Omental fat pad (tissue), 4 donors: ENCODE data around the gene LILRB3. TPM values are rescaled to one million over a fixed set of nuclear protein-coding genes. Genes with fewer than 3 reads are reported as not detected.
"Not testable (repeated sequence)": the region's sequence is repeated elsewhere in the genome, so short reads cannot be mapped to it uniquely, and the experiment has no call there.

Experiments used
- ATAC-seq: fragments of 150-250 bp; one replicate; pipeline ENCODE4 v1.9.1; 2016; ENCODE audit warnings: mild to moderate bottlenecking, moderate library complexity; ENCODE audit not compliant: low FRiP score
- DNase-seq: peaks from one replicate; pipeline ENCODE4 v3.0.0-alpha.2; 2019; ENCODE audit warnings: low spot score
- CTCF ChIP-seq, 3 donors: fragments of 450-650 bp; IDR thresholded peaks; one replicate each; pipeline ENCODE4 v1.5.1; 2016 to 2017; ENCODE audit warnings: antibody characterized with exemption in 3 of 3, mild to moderate bottlenecking in 3 of 3, moderate library complexity in 2 of 3
- total RNA-seq, 4 donors: library from RNA; depleted of rRNA; stranded (reverse); fragments of >200 nt; gene quantifications; one replicate each; pipeline ENCODE4 v1.1.0, GENCODE V29; 2016

Gene LILRB3
- total RNA-seq, 4 donors from 2014 or later: 11.7 to 135 (median 71.5) TPM

GRCh38 chr19:54233941-54234340 lies 11.1 kb upstream of the LILRB3 start:
- DNase-seq: no peak
- TF ChIP-seq CTCF (IDR thresholded peaks at IDR 0.05): no peak
- ATAC-seq: no peak

GRCh38 chr19:54231077-54231931 lies 8.5 kb upstream of the LILRB3 start:
- DNase-seq (peak; percentile 79), ATAC-seq (peak; percentile 81)
- TF ChIP-seq CTCF (IDR thresholded peaks at IDR 0.05): peak in 2 of 3 donors; percentile 33 to 55

- no peak for TF ChIP-seq CTCF (IDR thresholded peaks at IDR 0.05)
- ATAC-seq (no peak), DNase-seq (no peak)
Measured at GRCh38 chr19:54230031-54230430, 7.2 kb upstream of the LILRB3 start.

GRCh38 chr19:54229146-54229545 lies 6.3 kb upstream of the LILRB3 start:
- DNase-seq (no peak), ATAC-seq (no peak)
- no peak for TF ChIP-seq CTCF (IDR thresholded peaks at IDR 0.05)

- DNase-seq, ATAC-seq: not testable (repeated sequence)
Measured at GRCh38 chr19:54224619-54225018, 1.8 kb upstream of the LILRB3 start.

GRCh38 chr19:54223937-54224281 lies 1.1 kb upstream of the LILRB3 start:
- DNase-seq: not testable (repeated sequence)
- ATAC-seq: peak; percentile 11

GRCh38 chr19:54223277-54223936 lies 600 bp upstream of the LILRB3 start:
- not testable (repeated sequence) for ATAC-seq, DNase-seq

GRCh38 chr19:54221947-54222346 lies 860 bp downstream of the LILRB3 start:
- not testable (repeated sequence) for DNase-seq, ATAC-seq

- not testable (repeated sequence) for ATAC-seq, DNase-seq
Measured at GRCh38 chr19:54219702-54220101, 3.1 kb downstream of the LILRB3 start.
